Lower lobe of right lung (tissue), 2 donors: ENCODE measurements around the gene ZNF880. TPM values are rescaled to one million over a fixed set of nuclear protein-coding genes. Genes with fewer than 3 reads are reported as not detected.
A peak's percentile ranks its signal among the peaks of the same experiment; 100 is the strongest.

Source experiments
- ATAC-seq, 2 donors: fragments of 200-7000 bp; cut with Tn5 transposase; one replicate each; pipeline ENCODE4 v1.9.1; 2020 to 2022; ENCODE audit warnings: mild to moderate bottlenecking in 2 of 2, moderate library complexity in 2 of 2
- DNase-seq: peaks from one replicate; pipeline ENCODE4 v3.0.0-alpha.2; 2020
- H3K27ac ChIP-seq: fragments of 200-600 bp; one replicate; pipeline ENCODE4 v1.8.0; 2022
- H3K27me3 ChIP-seq: fragments of 200-600 bp; one replicate; pipeline ENCODE4 v1.8.0; 2022; ENCODE audit warnings: low read depth
- H3K36me3 ChIP-seq: fragments of 200-600 bp; one replicate; pipeline ENCODE4 v1.8.0; 2022; ENCODE audit warnings: mild to moderate bottlenecking
- H3K4me1 ChIP-seq: fragments of 200-600 bp; one replicate; pipeline ENCODE4 v1.8.0; 2022
- H3K4me3 ChIP-seq: fragments of 200-600 bp; one replicate; pipeline ENCODE4 v1.8.0; 2022; ENCODE audit warnings: mild to moderate bottlenecking
- H3K9me3 ChIP-seq: fragments of 200-600 bp; one replicate; pipeline ENCODE4 v1.8.0; 2022
- CTCF ChIP-seq: fragments of 200-600 bp; IDR thresholded peaks from one replicate; pipeline ENCODE4 v1.8.0; 2022; ENCODE audit warnings: antibody characterized with exemption, mild to moderate bottlenecking
- intact Hi-C: fragments of 100-400 bp; cut with DNase I; formaldehyde crosslinking; loops from one replicate; pipeline ENCODE4 v1.11.0; 2022
- long read RNA-seq: library from polyadenylated mRNA; unstranded; transcript quantifications from one replicate; pipeline ENCODE4 v2.0.0, GENCODE V29; 2021
- total RNA-seq: library from RNA; stranded (reverse); fragmentation: NEBNext Ultra II Directional; extraction: Animal tissue kit (Norgen Biotek cat#: 25700); gene quantifications from one replicate; pipeline ENCODE4 v1.2.1, GENCODE V29; 2021
- donor health status: DM: no; HTN: yes; CAD: no; lungs with severe emphysema.

Gene ZNF880
- 18.3 TPM for total RNA-seq
- long read RNA-seq, transcript ZNF880-202 (4 exons, 2,230 nt), result major isoform, 5 of 9 reads
- long read RNA-seq, partial matches to known transcripts, result 1 of 9 reads
- long read RNA-seq, other reads (novel, unspliced or antisense), result 2 of 9 reads

DNA sequence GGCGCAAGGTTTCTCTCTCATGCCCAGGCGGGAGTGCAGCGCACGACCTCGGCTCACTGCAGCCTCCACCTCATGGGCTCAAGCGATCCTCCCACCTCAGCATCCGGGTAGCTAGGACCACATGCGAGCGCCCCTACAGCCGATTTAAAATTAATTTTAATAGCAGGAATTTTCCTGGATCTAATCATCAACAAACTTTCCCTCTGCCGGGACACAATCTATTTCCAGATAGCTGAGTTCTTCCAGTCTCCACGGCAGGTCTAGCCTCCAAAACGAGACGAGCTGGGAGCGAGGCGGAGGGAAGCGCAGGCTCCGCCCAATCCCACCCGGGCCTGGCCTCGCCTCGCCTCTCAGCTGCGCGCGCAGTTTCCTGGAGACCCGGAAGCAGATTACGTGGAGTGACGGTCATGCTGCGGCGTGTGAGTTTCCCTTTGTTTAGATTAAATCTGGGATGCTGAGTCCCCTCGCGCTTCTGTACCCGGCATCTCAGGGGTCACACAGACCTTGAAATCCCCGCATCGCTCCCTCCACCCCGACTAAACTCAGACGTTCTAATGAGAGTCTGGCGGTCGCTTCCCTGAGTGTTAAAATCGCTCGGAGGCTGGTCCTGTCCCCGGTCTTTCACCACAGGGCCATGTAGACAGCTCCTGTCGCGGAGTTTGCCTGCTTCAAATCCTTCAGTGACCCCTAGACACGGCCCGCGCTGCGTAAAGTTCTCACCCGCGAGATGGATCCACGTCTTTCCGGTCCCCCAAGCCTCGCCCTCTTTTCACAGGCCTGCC, at the start of gene ZNF880:
ZNF880 (plus strand) TSS at position 365 of the 782 bp plus-strand sequence; CDS start at position 408, 43 bp downstream.
- Histone ChIP-seq H3K27ac (peak within 1 kb of the TSS; percentile 95), H3K4me3 (peak within 1 kb of the TSS; percentile 68), H3K27me3 (no peaks in the 10 kb centered on the region), H3K4me1 (no peaks in the 10 kb centered on the region), H3K9me3 (peaks cover 60% of the 10 kb centered on the region), H3K36me3 (peaks cover 18% of the 10 kb centered on the region)
- intact Hi-C loops, result no loop called here
- TF ChIP-seq CTCF, result no peak
- ATAC-seq (peak; percentile 98 to 99), DNase-seq (peak; percentile 94)

- DNase-seq (no peak), ATAC-seq (no peak)
- no peak for TF ChIP-seq CTCF
- no peak overlapping the region for H3K27ac ChIP-seq
- no peaks in the 10 kb centered on the region for H3K27me3 ChIP-seq
- H3K4me3 ChIP-seq, result no peak overlapping the region
- peaks cover 50% of the 10 kb centered on the region for H3K36me3 ChIP-seq
- H3K4me1 ChIP-seq, result no peaks in the 10 kb centered on the region
- intact Hi-C loops, result no loop called here
- H3K9me3 ChIP-seq, result peaks cover 100% of the 10 kb centered on the region
Measured at GRCh38 chr19:52322429-52322828, 47.3 kb upstream of the ZNF880 start.

- no peak for ATAC-seq
- intact Hi-C loops, result no loop called here
- Histone ChIP-seq H3K9me3 (peaks cover 79% of the 10 kb centered on the region), H3K27me3 (no peaks in the 10 kb centered on the region), H3K27ac (no peak overlapping the region), H3K4me1 (peaks cover 2% of the 10 kb centered on the region), H3K4me3 (no peak overlapping the region), H3K36me3 (no peaks in the 10 kb centered on the region)
- no peak for TF ChIP-seq CTCF
- DNase-seq, result no peak
Measured at GRCh38 chr19:52331757-52332156, 38.0 kb upstream of the ZNF880 start.

DNA sequence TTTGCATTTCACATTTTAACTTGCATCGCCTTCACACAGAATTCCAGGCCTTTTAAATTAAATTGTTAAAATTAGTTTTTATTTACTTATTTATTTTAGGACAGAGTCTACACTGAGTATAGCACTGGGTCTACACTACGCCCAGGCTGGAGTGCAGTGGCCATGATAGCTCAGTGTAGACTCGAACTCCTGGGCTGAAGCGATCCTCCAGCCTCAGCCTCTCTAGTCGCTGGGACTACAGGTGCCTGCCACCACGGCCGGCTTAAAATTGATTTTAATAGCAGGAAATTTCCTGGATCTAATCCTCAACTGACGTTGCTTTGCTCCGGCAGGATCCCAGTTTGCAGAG, 34.0 kb upstream of the ZNF880 start:
- Histone ChIP-seq H3K4me1 (peaks cover 12% of the 10 kb centered on the region), H3K9me3 (peaks cover 40% of the 10 kb centered on the region), H3K27me3 (no peaks in the 10 kb centered on the region), H3K4me3 (peak overlapping the region; percentile 85), H3K27ac (peak overlapping the region; percentile 88), H3K36me3 (no peaks in the 10 kb centered on the region)
- DNase-seq (no peak), ATAC-seq (peak; percentile 44 to 49)
- intact Hi-C loops, result no loop called here
- TF ChIP-seq CTCF, result no peak

DNA sequence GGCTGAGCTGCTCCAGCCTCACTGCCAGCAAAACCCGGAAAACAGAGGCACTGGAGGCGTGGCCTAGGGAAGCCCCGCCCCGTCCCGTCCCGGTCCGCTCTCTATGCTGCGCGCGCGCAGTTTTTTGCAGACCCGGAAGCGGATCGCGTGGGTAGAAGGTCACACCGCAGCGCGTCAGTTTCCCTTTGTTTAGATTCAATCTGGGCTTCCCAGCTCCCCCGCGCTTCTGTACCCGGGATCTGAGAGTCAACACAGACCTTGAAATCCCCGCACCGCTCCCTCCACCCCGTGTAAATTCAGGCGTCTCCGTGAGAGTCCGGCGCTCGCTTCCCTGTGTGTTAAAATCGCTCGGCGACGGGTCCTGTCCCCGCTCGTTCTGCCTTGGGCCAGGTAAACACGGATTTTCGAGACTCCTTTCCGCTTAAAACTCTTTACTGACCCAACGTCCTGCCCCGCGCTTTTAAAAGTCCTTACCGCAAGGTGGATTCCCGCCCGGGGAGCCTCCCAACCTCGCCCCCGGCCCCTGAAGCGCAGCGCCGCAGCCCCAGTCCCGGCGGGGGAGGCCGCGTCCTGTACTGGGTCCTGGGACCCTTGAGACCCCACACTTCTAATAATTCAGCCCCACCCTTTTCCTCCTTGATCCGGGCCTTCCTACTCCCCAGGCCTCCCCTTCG, 33.5 kb upstream of the ZNF880 start, which contains the start of gene ZNF610:
ZNF610 (plus strand) TSS at position 127 of the 674 bp plus-strand sequence. CDS start 12,930 bp downstream, outside the sequence.
- H3K27me3 ChIP-seq, result no peaks in the 10 kb centered on the region
- no peak for TF ChIP-seq CTCF
- DNase-seq, result peak; percentile 93
- peak within 1 kb of the TSS; percentile 85 for H3K4me3 ChIP-seq
- ATAC-seq, result peak; percentile 98 to 99
- intact Hi-C loops, result no loop called here
- peak within 1 kb of the TSS; percentile 88 for H3K27ac ChIP-seq
- H3K4me1 ChIP-seq, result peaks cover 12% of the 10 kb centered on the region
- H3K9me3 ChIP-seq, result peaks cover 35% of the 10 kb centered on the region
- no peaks in the 10 kb centered on the region for H3K36me3 ChIP-seq
